ENCODE results near the gene GDF7.

Gene GDF7

DNA sequence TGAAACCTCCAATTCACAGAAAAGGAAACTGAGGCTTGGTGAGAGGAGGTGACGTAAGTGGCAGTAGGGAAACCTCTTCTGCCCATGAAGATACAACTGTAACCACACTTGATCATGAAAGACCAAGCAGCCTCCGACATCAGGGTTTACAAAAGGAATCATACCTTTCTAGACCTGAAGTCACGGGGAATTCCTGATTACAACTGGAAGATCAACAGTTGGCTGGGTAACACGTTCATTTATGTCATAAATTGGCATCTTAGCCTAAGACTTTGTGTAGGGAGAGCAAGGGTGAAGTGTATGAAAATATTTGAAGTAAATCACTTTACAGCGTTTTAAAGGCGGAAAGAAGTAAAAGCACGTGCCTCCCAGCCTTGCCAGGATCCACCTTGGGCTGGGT lies 17.0 kb upstream of the GDF7 start:
- no peaks in the 10 kb centered on the region for H3K27me3 ChIP-seq (ENCODE audit: low read depth, low read length)
- no peak for TF ChIP-seq EZH2phosphoT487 (IDR thresholded peaks at IDR 0.05; ENCODE audit: low read depth)
- TF ChIP-seq, protein P1, sequence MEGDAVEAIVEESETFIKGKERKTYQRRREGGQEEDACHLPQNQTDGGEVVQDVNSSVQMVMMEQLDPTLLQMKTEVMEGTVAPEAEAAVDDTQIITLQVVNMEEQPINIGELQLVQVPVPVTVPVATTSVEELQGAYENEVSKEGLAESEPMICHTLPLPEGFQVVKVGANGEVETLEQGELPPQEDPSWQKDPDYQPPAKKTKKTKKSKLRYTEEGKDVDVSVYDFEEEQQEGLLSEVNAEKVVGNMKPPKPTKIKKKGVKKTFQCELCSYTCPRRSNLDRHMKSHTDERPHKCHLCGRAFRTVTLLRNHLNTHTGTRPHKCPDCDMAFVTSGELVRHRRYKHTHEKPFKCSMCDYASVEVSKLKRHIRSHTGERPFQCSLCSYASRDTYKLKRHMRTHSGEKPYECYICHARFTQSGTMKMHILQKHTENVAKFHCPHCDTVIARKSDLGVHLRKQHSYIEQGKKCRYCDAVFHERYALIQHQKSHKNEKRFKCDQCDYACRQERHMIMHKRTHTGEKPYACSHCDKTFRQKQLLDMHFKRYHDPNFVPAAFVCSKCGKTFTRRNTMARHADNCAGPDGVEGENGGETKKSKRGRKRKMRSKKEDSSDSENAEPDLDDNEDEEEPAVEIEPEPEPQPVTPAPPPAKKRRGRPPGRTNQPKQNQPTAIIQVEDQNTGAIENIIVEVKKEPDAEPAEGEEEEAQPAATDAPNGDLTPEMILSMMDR (IDR thresholded peaks at IDR 0.05; ENCODE audit: low read depth, low read length) = no peak
- peaks cover 10% of the 10 kb centered on the region for H3K4me1 ChIP-seq (ENCODE audit: low read length)
- H3K36me3 ChIP-seq (replicated peaks; ENCODE audit: low read depth, low read length) = no peaks in the 10 kb centered on the region
- peak overlapping the region; percentile 84 for H3K9ac ChIP-seq (ENCODE audit: low read length)
- H4K20me1 ChIP-seq (ENCODE audit: insufficient read depth, low read length) = no peaks in the 10 kb centered on the region
- H3K79me2 ChIP-seq (ENCODE audit: low read length) = peaks cover 4% of the 10 kb centered on the region; the same call in 1 of the 2 replicates
- H3K27ac ChIP-seq (ENCODE audit: low read length) = no peak overlapping the region
- no peak overlapping the region for H2AFZ ChIP-seq (ENCODE audit: low read depth, low read length)
- H3K4me3 ChIP-seq (ENCODE audit: low read length) = peak overlapping the region; percentile 97
- no peaks in the 10 kb centered on the region for H3K9me3 ChIP-seq (ENCODE audit: insufficient read depth, low read length)
- peak overlapping the region; percentile 95 for H3K4me2 ChIP-seq (ENCODE audit: low read length)

DNA sequence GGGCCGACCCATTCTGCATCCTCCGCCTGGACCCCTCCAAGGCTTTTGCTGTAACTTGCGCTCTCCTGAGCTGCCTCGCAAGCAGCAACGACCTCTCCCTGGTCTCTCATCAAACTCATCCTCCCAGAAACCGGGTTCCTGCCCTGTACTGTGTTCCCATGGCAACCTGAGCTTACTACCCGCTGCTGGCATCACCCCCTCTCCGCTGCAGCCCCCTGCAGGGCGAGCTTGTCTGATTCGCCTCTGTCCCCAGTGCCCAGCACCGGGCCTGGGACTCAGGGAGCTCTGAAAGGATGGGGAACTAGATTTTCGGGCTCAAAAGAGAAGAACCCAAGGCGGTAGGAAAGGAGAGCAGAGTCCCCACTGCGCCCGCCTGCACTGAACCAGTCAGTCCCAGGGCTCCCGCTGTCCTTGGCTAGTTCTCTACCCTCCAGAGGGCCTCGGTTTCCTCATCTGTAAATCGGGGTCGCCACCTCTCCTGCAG lies 16.5 kb upstream of the GDF7 start:
- H3K27me3 ChIP-seq (ENCODE audit: low read depth, low read length) = no peaks in the 10 kb centered on the region
- no peak overlapping the region for H3K27ac ChIP-seq (ENCODE audit: low read length)
- H3K4me3 ChIP-seq (ENCODE audit: low read length) = peak overlapping the region; percentile 97
- H3K9me3 ChIP-seq (ENCODE audit: insufficient read depth, low read length) = no peaks in the 10 kb centered on the region
- H2AFZ ChIP-seq (ENCODE audit: low read depth, low read length) = peak overlapping the region; percentile 27
- H3K4me1 ChIP-seq (ENCODE audit: low read length) = peaks cover 10% of the 10 kb centered on the region
- H3K4me2 ChIP-seq (ENCODE audit: low read length) = peak overlapping the region; percentile 95
- TF ChIP-seq, protein P1 (IDR thresholded peaks at IDR 0.05; ENCODE audit: low read depth, low read length) = no peak
- TF ChIP-seq EZH2phosphoT487 (IDR thresholded peaks at IDR 0.05; ENCODE audit: low read depth) = no peak
- no peaks in the 10 kb centered on the region for H3K36me3 ChIP-seq (replicated peaks; ENCODE audit: low read depth, low read length)
- peak overlapping the region; percentile 84 for H3K9ac ChIP-seq (ENCODE audit: low read length)
- no peaks in the 10 kb centered on the region for H4K20me1 ChIP-seq (ENCODE audit: insufficient read depth, low read length)
- H3K79me2 ChIP-seq (ENCODE audit: low read length) = peaks cover 4% of the 10 kb centered on the region; the same call in 1 of the 2 replicates

DNA sequence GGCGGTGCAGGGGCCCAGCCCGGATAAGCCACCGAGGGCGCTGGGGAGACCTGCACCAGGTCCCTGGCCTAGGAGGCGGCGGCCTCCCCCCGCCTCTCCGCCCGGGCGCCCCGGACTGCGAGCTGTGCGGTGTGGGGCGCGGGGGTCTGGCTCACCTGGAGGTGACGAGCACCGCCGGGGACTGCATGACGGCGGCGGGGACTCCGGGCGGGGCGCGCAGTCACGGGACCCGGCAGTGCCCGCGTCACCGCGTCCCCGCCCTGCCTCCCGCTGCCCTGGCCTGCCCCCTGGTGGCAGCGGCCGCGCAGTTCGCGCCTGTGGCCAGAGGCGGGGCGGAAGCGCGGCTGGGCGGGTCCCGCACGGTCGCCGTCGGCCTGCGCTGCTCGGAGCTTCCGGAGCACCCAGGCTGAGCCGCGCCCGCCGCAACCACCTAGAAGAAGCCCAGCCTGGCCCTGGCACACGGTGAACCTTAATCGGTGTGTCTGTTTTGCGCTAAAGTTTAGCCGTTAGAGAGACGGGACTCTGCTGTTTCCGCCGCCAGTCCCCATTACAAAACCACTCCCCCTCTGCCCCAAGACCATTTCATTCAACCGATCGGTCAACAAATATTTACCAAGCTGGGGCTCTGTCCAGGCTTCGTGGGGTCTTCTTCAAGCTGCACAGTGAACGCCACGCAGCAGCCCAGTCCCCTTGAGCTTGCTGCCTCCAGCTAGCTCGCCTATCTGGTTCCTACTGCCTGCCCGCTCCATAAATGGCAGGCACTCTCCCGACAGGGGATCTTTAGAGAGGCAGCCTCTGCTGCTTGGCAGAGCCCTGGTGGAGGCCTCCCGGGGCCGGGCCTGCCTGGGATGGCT lies 15.8 kb upstream of the GDF7 start, which contains the start of gene HS1BP3:
Gene HS1BP3 (minus strand): TSS at position 222 of the 854 bp plus-strand sequence. CDS start 35 bp downstream, at position 187.
- Histone ChIP-seq H4K20me1 (ENCODE audit: insufficient read depth, low read length) (no peaks in the 10 kb centered on the region), H3K27ac (ENCODE audit: low read length) (peak within 1 kb of the TSS; percentile 59), H3K4me2 (ENCODE audit: low read length) (peak within 1 kb of the TSS; percentile 97), H3K9me3 (ENCODE audit: insufficient read depth, low read length) (no peaks in the 10 kb centered on the region), H3K4me1 (ENCODE audit: low read length) (peaks cover 10% of the 10 kb centered on the region), H3K4me3 (ENCODE audit: low read length) (peak within 1 kb of the TSS; percentile 97), H2AFZ (ENCODE audit: low read depth, low read length) (peak within 1 kb of the TSS; percentile 86), H3K36me3 (replicated peaks; ENCODE audit: low read depth, low read length) (no peaks in the 10 kb centered on the region), H3K27me3 (ENCODE audit: low read depth, low read length) (no peaks in the 10 kb centered on the region), H3K79me2 (ENCODE audit: low read length) (peaks cover 4% of the 10 kb centered on the region; the same call in 1 of the 2 replicates), H3K9ac (ENCODE audit: low read length) (peak within 1 kb of the TSS; percentile 93)
- TF ChIP-seq EZH2phosphoT487 (IDR thresholded peaks at IDR 0.05; ENCODE audit: low read depth) = no peak
- TF ChIP-seq, protein P1 (IDR thresholded peaks at IDR 0.05; ENCODE audit: low read depth, low read length) = peak; percentile 53

DNA sequence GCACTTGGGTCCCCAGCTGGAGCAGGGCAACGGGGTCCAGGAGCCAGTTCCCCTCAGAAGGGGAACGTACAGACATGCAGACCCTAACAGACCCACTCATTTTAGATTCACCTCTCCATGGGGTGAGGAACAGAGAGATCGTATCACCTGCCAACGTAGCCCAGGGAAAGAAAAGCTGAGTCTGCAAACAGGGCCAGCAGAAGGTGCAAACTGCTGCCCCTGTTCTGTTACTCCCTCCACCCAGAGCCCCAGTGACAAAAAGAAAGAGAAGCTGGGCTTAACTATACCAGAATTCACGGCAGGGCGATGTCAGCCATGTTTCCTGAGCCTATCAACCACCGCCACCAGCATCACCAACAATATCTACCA lies 15.2 kb upstream of the GDF7 start:
- peak overlapping the region; percentile 97 for H3K4me3 ChIP-seq (ENCODE audit: low read length)
- H3K4me1 ChIP-seq (ENCODE audit: low read length) = peaks cover 15% of the 10 kb centered on the region
- peak overlapping the region; percentile 59; the same call in 1 of the 2 replicates for H3K27ac ChIP-seq (ENCODE audit: low read length)
- peak overlapping the region; percentile 97 for H3K4me2 ChIP-seq (ENCODE audit: low read length)
- no peaks in the 10 kb centered on the region for H4K20me1 ChIP-seq (ENCODE audit: insufficient read depth, low read length)
- no peaks in the 10 kb centered on the region for H3K27me3 ChIP-seq (ENCODE audit: low read depth, low read length)
- H2AFZ ChIP-seq (ENCODE audit: low read depth, low read length) = peak overlapping the region; percentile 86
- H3K36me3 ChIP-seq (replicated peaks; ENCODE audit: low read depth, low read length) = no peaks in the 10 kb centered on the region
- no peak for TF ChIP-seq EZH2phosphoT487 (IDR thresholded peaks at IDR 0.05; ENCODE audit: low read depth)
- TF ChIP-seq, protein P1 (IDR thresholded peaks at IDR 0.05; ENCODE audit: low read depth, low read length) = no peak
- peak overlapping the region; percentile 93 for H3K9ac ChIP-seq (ENCODE audit: low read length)
- peaks cover 4% of the 10 kb centered on the region; the same call in 1 of the 2 replicates for H3K79me2 ChIP-seq (ENCODE audit: low read length)
- no peaks in the 10 kb centered on the region for H3K9me3 ChIP-seq (ENCODE audit: insufficient read depth, low read length)
